Tibial artery (tissue), 4 donors: Measurements from ENCODE around the gene CCR5AS.
A peak's percentile ranks its signal among the peaks of the same experiment; 100 is the strongest.

Experiments
- DNase-seq, 2 donors: peaks; one replicate each; pipeline ENCODE4 v3.0.0-alpha.2; 2019
- H3K27ac ChIP-seq, 2 donors: fragments of 200-600 bp; sonication (generic) in 1 of 2; 1 replicate in 1 of 2; 2 replicates in 1 of 2; pipeline ENCODE4 v1.5.1; 2018 to 2019; ENCODE audit warnings: mild to moderate bottlenecking in 1 of 2
- H3K27me3 ChIP-seq, 2 donors: fragments of 200-600 bp; sonication (generic) in 1 of 2; one replicate each; pipeline versions ENCODE4 v1.5.1 to v1.6.0; 2016 to 2019
- H3K36me3 ChIP-seq, 3 donors: fragments of 200-600 bp; sonication (generic) in 2 of 3; one replicate each; pipeline ENCODE4 v1.5.1; 2016 to 2019; ENCODE audit warnings: mild to moderate bottlenecking in 2 of 3
- H3K4me1 ChIP-seq, 4 donors: fragments of 200-600 bp; sonication (generic) in 2 of 4; 1 replicate in 3 of 4; 2 replicates in 1 of 4; pipeline ENCODE4 v1.5.1; 2016 to 2019
- H3K4me3 ChIP-seq, 2 donors: fragments of 200-600 bp; sonication (generic) in 1 of 2; 1 replicate in 1 of 2; 2 replicates in 1 of 2; pipeline ENCODE4 v1.5.1; 2018 to 2019; ENCODE audit warnings: mild to moderate bottlenecking in 2 of 2
- H3K9me3 ChIP-seq, 3 donors: fragments of 200-600 bp; sonication (generic) in 1 of 3; one replicate each; pipeline ENCODE4 v1.5.1; 2016 to 2019
- intact Hi-C: fragments of 100-400 bp; cut with DNase I; formaldehyde crosslinking; loops from one replicate; pipeline ENCODE4 v1.15.0; 2023; ENCODE audit warnings: low total_unique reads
- TF ChIP-seq, protein P1 (sequence below), 2 experiments: fragments of 200-600 bp in 1 of 2; fragments of 450-650 bp in 1 of 2; IDR thresholded peaks; one replicate each; pipeline ENCODE4 v1.5.1; 2017 to 2019; ENCODE audit warnings: antibody characterized with exemption in 2 of 2, mild to moderate bottlenecking in 1 of 2, moderate library complexity in 1 of 2

Gene CCR5AS

DNA sequence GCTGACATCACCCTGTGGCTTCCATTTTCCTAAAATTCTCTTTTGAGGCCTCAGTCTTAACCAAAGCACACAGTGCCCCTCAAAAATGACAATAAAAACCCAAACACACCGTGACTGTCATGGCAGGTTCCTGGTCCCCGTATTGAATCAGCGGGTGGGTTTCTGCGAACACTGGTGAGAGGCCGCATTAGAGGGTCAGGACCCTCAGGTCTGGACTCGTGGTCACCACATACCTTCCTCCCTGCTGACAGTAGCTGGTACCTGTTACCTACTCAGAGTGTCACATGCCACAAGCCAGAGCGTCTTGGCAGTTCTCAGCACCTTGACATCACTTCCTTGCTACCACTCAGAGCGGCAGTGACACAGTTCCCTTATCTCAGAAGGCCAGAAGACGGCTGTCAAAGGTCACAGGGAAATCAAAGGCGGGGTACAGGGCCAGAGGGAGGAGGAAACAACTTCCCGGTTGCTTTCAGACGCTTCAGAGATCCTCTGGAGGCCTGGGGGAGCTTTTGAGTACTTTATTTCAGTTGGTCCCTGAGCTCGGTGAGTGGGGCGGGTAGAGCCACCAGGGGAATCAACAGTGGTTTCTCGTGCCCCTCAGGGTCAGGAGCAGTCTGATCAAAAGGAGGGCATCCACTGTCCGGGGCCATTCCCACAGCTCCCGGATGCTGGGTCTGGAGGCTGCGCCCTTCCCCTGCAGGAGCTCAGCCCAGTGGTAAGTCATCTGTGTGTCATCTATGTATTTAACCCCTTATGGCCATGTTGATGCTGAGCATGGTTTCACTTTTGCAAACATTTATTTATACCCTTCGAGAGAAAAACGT, at the start of gene CCR5AS, which contains the start of gene CCRL2:
Gene CCR5AS (minus strand): TSS at position 279 of the 824 bp plus-strand sequence.
Gene CCRL2 (plus strand): TSS at position 472 of the 824 bp plus-strand sequence. CDS start 821 bp downstream, outside the sequence.
- Histone ChIP-seq H3K27me3 (peaks cover 0 to 2% of the 10 kb centered on the region in 2 donors), H3K4me1 (peaks cover 0 to 22% (median 8%) of the 10 kb centered on the region in 4 donors), H3K27ac (peak within 1 kb of the TSS; percentile 42 to 63), H3K4me3 (peak within 1 kb of the TSS; percentile 18 to 33), H3K36me3 (no peaks in the 10 kb centered on the region), H3K9me3 (no peaks in the 10 kb centered on the region)
- DNase-seq: peak; percentile 56 to 72
- intact Hi-C loops: no loop called here
- TF ChIP-seq, protein P1, sequence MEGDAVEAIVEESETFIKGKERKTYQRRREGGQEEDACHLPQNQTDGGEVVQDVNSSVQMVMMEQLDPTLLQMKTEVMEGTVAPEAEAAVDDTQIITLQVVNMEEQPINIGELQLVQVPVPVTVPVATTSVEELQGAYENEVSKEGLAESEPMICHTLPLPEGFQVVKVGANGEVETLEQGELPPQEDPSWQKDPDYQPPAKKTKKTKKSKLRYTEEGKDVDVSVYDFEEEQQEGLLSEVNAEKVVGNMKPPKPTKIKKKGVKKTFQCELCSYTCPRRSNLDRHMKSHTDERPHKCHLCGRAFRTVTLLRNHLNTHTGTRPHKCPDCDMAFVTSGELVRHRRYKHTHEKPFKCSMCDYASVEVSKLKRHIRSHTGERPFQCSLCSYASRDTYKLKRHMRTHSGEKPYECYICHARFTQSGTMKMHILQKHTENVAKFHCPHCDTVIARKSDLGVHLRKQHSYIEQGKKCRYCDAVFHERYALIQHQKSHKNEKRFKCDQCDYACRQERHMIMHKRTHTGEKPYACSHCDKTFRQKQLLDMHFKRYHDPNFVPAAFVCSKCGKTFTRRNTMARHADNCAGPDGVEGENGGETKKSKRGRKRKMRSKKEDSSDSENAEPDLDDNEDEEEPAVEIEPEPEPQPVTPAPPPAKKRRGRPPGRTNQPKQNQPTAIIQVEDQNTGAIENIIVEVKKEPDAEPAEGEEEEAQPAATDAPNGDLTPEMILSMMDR (IDR thresholded peaks at IDR 0.05): no peak

DNA sequence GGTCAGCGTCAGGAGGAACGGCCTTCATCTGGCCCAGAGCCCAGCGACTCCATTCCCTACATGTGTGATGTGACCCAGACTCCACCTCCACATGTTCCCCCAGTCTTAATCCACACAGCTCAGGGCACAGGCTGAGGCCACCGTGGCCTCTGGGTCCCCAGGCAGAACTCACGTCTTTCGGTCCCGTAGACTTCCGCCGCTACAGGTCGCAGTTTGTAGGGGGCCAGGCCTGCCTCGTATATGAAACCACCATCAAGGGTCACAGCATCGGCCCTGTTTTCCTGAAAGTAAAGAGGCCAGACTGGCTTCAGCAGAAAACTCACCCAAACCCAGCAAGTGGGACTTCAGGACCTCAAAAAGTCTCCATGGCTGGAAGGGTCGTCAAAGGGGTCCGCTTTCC, 49.3 kb upstream of the CCR5AS start:
- no peak for DNase-seq
- Histone ChIP-seq H3K4me1 (no peaks in the 10 kb centered on the region), H3K36me3 (peaks cover 0 to 9% (median 0%) of the 10 kb centered on the region in 3 donors), H3K27me3 (peaks cover 0 to 5% of the 10 kb centered on the region in 2 donors), H3K4me3 (no peak overlapping the region), H3K27ac (no peak overlapping the region), H3K9me3 (no peaks in the 10 kb centered on the region)
- intact Hi-C loops: no loop called here
- TF ChIP-seq, protein P1 (IDR thresholded peaks at IDR 0.05): no peak

DNA sequence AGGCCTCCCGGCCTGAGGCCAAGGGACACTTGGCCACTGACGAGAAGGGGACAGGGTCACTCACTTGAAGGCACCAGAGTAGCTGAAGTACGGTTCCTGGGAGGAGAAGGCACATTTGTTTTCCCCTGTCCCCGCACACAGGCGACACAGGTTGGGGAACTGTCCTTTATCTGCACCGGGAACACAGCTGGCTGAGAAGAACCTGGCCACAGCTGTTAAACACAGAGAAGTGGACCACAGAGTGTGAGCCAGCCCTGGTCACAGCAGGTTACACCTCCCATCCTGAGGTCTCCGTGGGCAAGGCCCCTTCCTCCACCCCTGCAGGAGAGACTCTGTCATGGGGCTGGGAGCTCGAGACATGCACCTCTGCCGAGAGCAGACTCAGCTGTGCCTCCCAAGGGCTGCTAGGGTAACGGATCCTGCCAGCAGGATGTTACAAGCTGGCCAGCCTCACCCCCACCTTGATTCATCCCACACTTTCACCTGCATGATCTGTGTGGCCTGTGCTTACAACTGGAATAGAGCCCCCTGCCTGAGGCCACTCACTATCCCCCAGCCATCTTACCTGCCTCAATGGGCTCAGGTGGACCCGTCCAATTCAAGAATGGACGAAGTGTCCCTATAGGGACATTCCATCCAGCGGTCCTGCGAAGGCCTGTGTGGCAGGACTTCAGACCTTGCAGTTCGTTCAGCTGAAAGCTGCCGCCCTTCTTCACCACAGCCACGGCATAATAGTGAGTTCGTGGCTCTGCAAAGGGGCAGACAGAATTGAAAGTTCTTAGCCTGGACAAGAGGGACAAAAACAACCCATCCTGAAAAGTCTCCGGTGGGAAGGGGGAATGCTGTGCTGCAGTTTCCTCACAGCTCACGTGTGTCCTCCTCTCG, 48.6 kb upstream of the CCR5AS start:
- Histone ChIP-seq H3K36me3 (peaks cover 0 to 9% (median 0%) of the 10 kb centered on the region in 3 donors), H3K4me1 (no peaks in the 10 kb centered on the region), H3K9me3 (no peaks in the 10 kb centered on the region), H3K4me3 (no peak overlapping the region), H3K27ac (no peak overlapping the region), H3K27me3 (peaks cover 0 to 7% of the 10 kb centered on the region in 2 donors)
- intact Hi-C loops: no loop called here
- TF ChIP-seq, protein P1 (IDR thresholded peaks at IDR 0.05): no peak
- DNase-seq: no peak

DNA sequence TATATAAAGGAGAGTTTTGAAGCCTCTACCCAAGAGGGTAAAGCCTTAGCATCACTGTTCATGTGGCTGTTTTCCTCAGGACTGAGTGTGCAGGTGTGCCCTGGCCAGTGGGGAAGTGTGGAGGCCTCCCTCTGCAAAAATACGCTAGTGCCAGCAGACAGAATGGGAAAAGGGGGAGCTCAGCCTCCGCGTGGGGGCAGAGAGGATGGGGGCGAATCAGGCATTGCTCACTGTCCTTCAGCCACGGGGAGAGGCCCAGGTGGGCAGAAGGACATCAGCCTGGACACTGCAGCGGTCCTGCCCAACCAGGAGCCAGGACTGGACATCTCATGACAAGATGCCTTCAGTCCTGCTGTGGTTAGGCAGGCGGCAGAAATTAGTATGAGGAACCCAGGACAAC, 47.7 kb upstream of the CCR5AS start:
- no peak overlapping the region for H3K4me3 ChIP-seq
- TF ChIP-seq, protein P1 (IDR thresholded peaks at IDR 0.05): no peak
- H3K4me1 ChIP-seq: no peaks in the 10 kb centered on the region
- intact Hi-C loops: no loop called here
- H3K27me3 ChIP-seq: peaks cover 0 to 9% of the 10 kb centered on the region in 2 donors
- H3K9me3 ChIP-seq: no peaks in the 10 kb centered on the region
- no peak for DNase-seq
- H3K36me3 ChIP-seq: peaks cover 0 to 13% (median 0%) of the 10 kb centered on the region in 3 donors
- H3K27ac ChIP-seq: no peak overlapping the region

DNA sequence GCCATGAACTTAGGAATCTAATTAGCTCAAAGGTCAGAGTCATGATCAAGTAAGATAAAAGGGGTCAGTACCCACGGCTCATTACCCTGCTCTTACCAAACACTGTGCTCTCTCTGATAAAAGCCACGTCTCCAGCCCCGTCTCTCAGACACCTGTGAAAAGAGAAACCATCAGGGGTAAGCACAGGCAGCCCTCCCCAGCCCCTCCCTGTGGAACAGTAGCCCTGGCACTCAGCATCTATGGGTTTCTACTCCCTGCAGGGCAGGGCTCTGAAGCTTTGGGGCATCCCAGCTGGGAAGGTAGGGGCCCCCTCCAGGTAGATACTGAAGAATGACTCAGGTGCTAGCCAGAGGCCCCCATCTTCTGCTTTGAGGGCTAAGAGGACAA, 47.3 kb upstream of the CCR5AS start:
- intact Hi-C loops: no loop called here
- Histone ChIP-seq H3K27me3 (peaks cover 0 to 12% of the 10 kb centered on the region in 2 donors), H3K4me3 (no peak overlapping the region), H3K36me3 (peaks cover 0 to 13% (median 0%) of the 10 kb centered on the region in 3 donors), H3K27ac (no peak overlapping the region), H3K4me1 (no peaks in the 10 kb centered on the region), H3K9me3 (no peaks in the 10 kb centered on the region)
- no peak for DNase-seq
- TF ChIP-seq, protein P1 (IDR thresholded peaks at IDR 0.05): no peak
